ENCODE measurements around the gene BRMS1. TPM values are rescaled to one million over a fixed set of nuclear protein-coding genes. Genes with fewer than 3 reads are reported as not detected.

Gene BRMS1
- total RNA-seq, 1 experiment from 2014 or later = 93.5 TPM

GRCh38 chr11:66365166-66365565 is 20.3 kb upstream of the BRMS1 start:
- Histone ChIP-seq H3K27me3 (replicated peaks; ENCODE audit: insufficient read depth, low read depth, low read length, poor library complexity) (no peaks in the 10 kb centered on the region), H3K9me3 (ENCODE audit: low read depth, low read length, poor library complexity, severe bottlenecking) (no peaks in the 10 kb centered on the region), H3K4me1 (ENCODE audit: insufficient read depth, low read length, poor library complexity, severe bottlenecking) (peaks cover 14% of the 10 kb centered on the region), H3K4me3 (ENCODE audit: low read depth, low read length, poor library complexity, severe bottlenecking) (no peak overlapping the region), H3K27ac (ENCODE audit: low read depth, low read length, poor library complexity, severe bottlenecking) (peak overlapping the region; percentile 37), H3K36me3 (ENCODE audit: insufficient read depth, low read length, poor library complexity, severe bottlenecking) (peaks cover 80% of the 10 kb centered on the region)
- ChIA-PET CTCF (no interaction called here), POLR2A (ENCODE audit: low non-redundant PET) (interaction anchor here (0.6 to 1.0 kb wide), 4 partner anchors 23 to 303 kb away, joined by 3 to 6 read pairs (median 5); no protein-coding TSS in a partner anchor)
- no peak for TF ChIP-seq EZH2 (IDR thresholded peaks at IDR 0.05; ENCODE audit: borderline replicate concordance, low read depth, low read length, poor library complexity, severe bottlenecking)
- no peak for TF ChIP-seq CTCF (conservative IDR thresholded peaks at IDR 0.05; ENCODE audit: low read depth, low read length)
- intact Hi-C loops (cut with micrococcal nuclease; ENCODE audit: unreplicated experiment) = no loop called here
- no peak for DNase-seq (ENCODE audit: low spot score)
- no TSS peak for BruUV-seq (replicated peaks)

- DNase-seq (ENCODE audit: low spot score) = peak; percentile 88
- POLR2A ChIA-PET (ENCODE audit: low non-redundant PET) = no interaction called here
Measured at GRCh38 chr11:66363805-66364535, 19.1 kb upstream of the BRMS1 start.

GRCh38 chr11:66363187-66363601 is 18.3 kb upstream of the BRMS1 start:
- CTCF ChIA-PET = interaction anchor here (0.6 to 2.2 kb wide), 3 partner anchors 9 to 35 kb away, joined by 3 to 4 read pairs (median 3); no protein-coding TSS in a partner anchor
- Histone ChIP-seq H3K9me3 (ENCODE audit: low read depth, low read length, poor library complexity, severe bottlenecking) (no peaks in the 10 kb centered on the region), H3K4me1 (ENCODE audit: insufficient read depth, low read length, poor library complexity, severe bottlenecking) (no peaks in the 10 kb centered on the region), H3K36me3 (ENCODE audit: insufficient read depth, low read length, poor library complexity, severe bottlenecking) (peaks cover 62% of the 10 kb centered on the region), H3K4me3 (ENCODE audit: low read depth, low read length, poor library complexity, severe bottlenecking) (no peak overlapping the region), H3K27ac (ENCODE audit: low read depth, low read length, poor library complexity, severe bottlenecking) (no peak overlapping the region), H3K27me3 (replicated peaks; ENCODE audit: insufficient read depth, low read depth, low read length, poor library complexity) (no peaks in the 10 kb centered on the region)
- no peak for DNase-seq (ENCODE audit: low spot score)
- POLR2A ChIA-PET (ENCODE audit: low non-redundant PET) = no interaction called here
- BruUV-seq (replicated peaks) = no TSS peak
- intact Hi-C loops (cut with micrococcal nuclease; ENCODE audit: unreplicated experiment) = no loop called here
- TF ChIP-seq EZH2 (IDR thresholded peaks at IDR 0.05; ENCODE audit: borderline replicate concordance, low read depth, low read length, poor library complexity, severe bottlenecking) (no peak), CTCF (conservative IDR thresholded peaks at IDR 0.05; ENCODE audit: low read depth, low read length) (no peak)

More at GRCh38 chr11:66363805-66364535, 19.1 kb upstream of the BRMS1 start:
- TF ChIP-seq EZH2 (IDR thresholded peaks at IDR 0.05; ENCODE audit: borderline replicate concordance, low read depth, low read length, poor library complexity, severe bottlenecking) (no peak), CTCF (conservative IDR thresholded peaks at IDR 0.05; ENCODE audit: low read depth, low read length) (peak; percentile 99)
- CTCF ChIA-PET = interaction anchor here (0.6 to 2.2 kb wide), 6 partner anchors 8 to 49 kb away, joined by 3 to 7 read pairs (median 4); no protein-coding TSS in a partner anchor
- intact Hi-C loops (cut with micrococcal nuclease; ENCODE audit: unreplicated experiment) = no loop called here
- Histone ChIP-seq H3K4me1 (ENCODE audit: insufficient read depth, low read length, poor library complexity, severe bottlenecking) (peaks cover 2% of the 10 kb centered on the region), H3K4me3 (ENCODE audit: low read depth, low read length, poor library complexity, severe bottlenecking) (no peak overlapping the region), H3K27me3 (replicated peaks; ENCODE audit: insufficient read depth, low read depth, low read length, poor library complexity) (no peaks in the 10 kb centered on the region), H3K36me3 (ENCODE audit: insufficient read depth, low read length, poor library complexity, severe bottlenecking) (peaks cover 69% of the 10 kb centered on the region), H3K27ac (ENCODE audit: low read depth, low read length, poor library complexity, severe bottlenecking) (no peak overlapping the region), H3K9me3 (ENCODE audit: low read depth, low read length, poor library complexity, severe bottlenecking) (no peaks in the 10 kb centered on the region)
- BruUV-seq (replicated peaks) = no TSS peak
